B cell (primary cell): ENCODE data around the gene PTPRN2.

Source experiments
- CTCF ChIP-seq: fragments of 200-600 bp; IDR thresholded peaks from one replicate; pipeline ENCODE4 v1.8.0; 2022; ENCODE audit warnings: antibody characterized with exemption, mild to moderate bottlenecking
- EZH2 ChIP-seq: IDR thresholded peaks from 2 replicates; pipeline ENCODE4 v1.6.1; 2012; ENCODE audit warnings: borderline replicate concordance, low read depth, mild to moderate bottlenecking, moderate library complexity, low read length; ENCODE audit not compliant: insufficient read depth, poor library complexity, severe bottlenecking

GRCh38 chr7:157799076-157799685, 788.4 kb downstream of the PTPRN2 start:
- TF ChIP-seq CTCF (no peak), EZH2 (no peak)
